NCI-H526 treated with DMSO at 0.1 percent for 48 hours (cell line): Measurements from ENCODE around the gene RGS4.

ENCODE experiments used
- DNase-seq: peaks from one replicate; lab custom pipeline; 2025; lab: John Stamatoyannopoulos, UW

Gene RGS4

DNA sequence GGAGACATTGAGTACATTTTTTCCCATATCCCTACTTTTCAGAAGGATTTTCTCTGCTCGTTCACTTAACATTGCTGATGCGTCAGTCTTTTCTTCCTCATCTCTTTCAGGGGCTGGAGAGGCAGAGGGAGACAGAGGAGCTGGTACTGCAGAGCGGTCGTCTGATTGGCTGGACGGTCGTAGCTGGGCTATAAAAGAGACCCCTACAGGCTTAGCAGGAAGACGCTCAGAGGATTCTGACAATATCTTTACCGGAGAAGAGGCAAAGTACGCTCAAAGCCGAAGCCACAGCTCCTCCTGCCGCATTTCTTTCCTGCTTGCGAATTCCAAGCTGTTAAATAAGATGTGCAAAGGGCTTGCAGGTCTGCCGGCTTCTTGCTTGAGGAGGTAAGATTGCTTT, at the start of gene RGS4:
Gene RGS4 (plus strand): TSS at position 220 of the 400 bp plus-strand sequence. CDS start 124 bp downstream, at position 344.
- peak; percentile 70 for DNase-seq

DNA sequence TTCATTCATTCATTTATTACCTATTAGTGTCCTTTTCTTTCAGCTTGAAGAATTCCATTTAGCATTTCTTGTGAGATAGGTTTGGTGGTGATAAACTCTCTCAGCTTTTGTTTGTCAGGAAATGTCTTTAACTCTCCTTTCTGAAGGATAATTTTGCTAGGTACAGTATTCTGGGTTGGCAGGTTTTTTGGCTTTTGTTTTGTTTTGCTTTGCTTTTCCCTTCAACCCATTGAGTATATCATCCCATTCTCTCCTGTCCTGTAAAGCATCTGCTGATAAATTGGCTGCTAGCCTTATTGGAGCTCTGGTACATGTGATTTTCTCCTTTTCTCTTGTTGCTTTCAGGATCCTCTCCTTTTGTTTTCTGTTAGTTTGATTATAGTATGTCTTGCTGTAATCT, 47.0 kb upstream of the RGS4 start:
- DNase-seq: no peak

DNA sequence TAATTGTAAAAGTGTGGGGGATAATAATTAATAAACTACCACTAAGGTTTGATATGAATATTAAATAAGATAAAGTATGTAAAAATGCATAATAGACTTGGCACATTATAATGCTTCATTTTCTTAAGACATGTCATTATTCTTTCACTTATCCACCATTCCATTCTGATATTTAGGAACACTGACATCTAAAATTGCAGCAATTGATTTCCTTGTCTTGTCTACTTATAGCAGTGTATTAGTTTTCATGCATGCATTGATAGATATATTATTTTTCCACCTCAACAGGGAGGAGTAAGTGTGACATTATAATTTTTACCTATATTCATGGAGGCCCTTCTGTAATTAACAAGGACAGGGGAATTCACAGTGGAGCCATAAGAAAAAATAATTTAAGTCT, 41.6 kb upstream of the RGS4 start:
- no peak for DNase-seq

DNA sequence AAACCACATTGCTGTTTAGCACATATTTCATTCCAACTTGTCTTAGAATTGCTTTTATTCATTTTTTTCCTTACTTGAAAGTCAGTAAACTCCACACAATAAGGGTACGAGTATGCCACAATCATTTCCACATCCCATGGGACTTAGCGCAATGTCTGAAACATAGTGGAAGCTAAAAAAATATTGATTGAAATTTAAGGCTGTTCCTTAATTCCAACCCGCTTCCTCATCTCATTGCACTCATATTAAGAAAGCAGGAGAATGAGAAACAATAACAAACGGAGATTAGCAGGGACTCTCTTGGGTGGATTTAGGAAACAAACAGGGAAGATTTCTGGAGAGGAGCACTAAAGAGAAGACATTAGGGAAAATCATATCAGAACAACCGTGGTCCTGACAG, 39.3 kb upstream of the RGS4 start:
- DNase-seq: no peak

DNA sequence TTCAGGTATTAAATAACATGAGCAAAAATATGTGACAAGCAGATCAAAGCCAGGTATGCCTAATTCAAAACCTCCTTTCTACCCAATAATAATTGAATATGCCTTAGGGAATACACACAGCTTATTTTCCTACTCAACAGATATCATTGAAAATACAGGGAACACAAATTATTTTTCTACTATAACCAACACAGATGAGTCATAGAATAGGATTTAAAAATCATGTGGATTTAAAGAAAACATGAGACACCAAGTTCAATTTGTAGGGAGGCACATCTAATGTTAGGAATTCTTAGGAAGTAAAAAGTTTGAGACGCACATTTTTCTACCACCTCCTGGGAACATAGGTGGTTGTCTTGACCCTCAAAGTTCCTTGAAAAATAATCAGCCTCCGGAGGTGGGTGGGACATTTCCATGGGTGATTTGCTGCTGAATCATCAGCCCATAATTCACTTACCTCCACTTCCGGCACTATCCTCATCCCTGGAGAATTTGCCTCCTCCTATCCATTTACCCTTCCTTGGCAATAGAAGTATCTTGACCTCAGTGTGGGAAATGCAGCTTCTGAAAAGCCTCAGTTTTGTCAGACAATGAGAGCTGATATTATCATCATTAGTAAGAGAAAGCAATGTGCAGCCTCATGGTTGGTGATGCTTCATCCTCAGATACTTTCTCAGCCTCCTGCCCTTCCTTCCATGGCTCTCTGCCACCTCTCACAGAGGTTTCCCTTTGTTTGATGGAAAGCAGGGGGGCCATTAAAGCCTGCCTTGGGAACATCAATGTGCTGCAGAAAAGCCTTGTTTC, 33.5 kb upstream of the RGS4 start:
- DNase-seq: no peak

DNA sequence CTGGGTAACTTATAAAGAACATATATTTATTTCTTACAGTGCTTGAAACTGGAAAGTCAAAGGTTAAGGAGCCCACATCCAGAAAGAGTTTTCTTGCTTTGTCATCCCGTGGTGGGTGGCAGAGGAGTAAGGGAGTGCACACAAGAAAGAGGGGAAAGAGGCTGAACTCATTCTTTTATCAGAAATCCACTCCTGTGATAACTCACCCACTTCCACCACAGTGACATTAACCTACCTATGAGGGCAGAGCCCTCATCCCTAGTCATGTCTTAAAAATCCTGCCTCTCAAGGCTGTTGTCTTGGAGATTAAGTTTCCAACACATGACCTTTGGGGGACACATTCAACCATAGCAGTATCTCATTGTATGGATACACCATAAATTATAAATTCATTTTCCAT, 32.5 kb upstream of the RGS4 start:
- no peak for DNase-seq

DNA sequence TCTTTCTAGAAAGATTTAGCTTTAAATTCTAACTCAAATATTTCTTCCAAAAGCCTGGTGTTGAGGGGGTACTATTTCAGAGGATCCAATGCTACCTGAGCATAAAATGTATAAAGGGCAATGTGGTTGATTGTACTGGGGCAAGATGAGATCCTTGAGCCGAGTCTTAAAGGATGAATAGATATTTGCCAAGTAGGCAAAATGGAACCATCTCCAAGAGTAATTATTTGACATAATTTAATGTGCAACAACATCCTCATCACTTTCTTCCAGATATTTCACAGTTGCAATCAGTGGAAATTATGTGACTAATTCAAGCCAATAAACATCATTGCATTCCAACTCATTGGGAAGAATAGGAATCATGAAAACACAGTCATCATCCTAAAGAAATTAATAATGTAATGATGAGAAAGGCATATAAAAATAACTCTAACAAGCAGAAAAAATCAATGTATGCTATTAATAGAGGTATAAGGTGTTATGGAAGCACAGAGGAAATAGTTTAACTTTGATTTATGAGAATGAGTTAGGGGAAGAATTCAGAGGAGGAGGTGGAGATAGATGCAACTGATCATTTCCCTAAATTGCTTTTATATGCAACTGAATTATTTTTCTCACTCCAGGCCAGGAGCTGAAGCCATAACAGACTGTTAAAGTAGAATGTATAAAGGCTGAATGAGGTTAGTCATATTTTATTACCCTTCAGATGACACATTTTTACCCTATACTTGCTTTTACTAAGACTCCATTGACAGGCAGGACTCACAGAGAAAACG, 30.0 kb upstream of the RGS4 start:
- DNase-seq: no peak

DNA sequence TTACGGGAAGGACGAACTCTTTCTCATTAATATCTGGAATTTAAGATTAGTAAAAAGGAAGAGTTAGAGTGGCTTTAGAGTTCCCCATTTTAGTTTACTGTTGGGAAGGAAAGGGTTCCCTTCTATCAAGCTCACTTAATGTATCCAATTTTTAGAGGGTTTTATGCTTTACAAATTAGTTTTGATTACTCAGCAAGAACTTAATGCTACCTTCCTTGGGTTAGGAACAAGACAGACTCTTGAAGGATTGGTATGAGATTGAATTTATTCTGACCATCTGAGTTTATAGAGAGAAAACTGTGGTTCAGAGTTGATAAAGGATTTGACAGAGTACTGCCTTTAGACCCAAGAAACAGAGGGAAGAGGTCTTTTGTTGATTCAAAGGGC, 29.5 kb upstream of the RGS4 start:
- DNase-seq: no peak

DNA sequence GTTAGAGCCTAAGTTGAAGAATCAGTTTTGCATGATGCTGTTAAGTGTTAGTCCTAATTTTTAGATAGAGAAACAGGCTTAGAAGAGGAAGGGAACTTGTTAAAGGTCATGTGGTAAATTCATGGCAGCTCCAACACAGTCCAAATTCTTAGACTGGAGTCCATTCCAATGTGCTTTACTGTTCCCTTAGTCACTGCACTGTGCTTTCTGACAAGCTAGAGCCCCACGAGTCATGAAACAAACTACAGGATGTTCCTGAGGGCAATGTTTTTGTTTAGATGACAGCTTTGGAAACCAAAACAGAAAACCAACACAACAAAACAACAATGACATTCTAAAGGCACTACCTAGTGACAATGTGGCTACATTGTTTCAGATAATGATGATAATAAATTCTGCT, 23.1 kb upstream of the RGS4 start:
- DNase-seq: no peak

DNA sequence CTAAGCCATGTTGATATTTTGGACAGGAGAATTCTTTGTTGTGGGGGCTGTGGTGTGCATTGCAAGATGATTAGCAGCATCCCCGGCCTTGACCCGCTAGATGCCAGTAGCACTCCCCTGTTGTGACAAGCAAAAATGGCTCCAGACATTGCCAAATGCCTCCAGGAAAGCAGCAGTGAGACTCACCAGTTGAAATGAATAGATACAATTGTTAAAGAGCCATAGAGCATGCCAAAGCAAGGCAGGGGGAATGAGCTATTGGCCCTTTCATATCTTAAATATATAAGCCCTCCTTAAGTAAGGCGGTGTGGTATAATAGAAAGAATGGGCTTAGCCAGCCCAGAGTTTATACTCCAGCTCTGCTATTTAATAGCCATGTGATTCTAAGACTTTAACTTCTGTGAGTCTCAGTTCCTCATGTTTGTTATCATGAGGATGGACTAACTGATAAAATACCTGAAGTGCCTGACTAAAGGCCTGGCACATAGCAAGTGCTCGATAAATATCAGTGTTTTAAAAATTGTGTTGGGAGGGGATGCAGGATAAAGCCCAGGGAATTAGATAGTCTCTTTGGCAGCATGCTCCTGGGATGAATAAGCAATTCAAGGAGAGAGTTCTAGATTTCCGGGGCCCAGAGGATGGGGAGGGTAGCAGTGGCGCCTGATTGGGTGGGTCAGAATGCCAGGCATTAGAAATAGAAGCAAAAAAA, 21.1 kb upstream of the RGS4 start:
- no peak for DNase-seq

DNA sequence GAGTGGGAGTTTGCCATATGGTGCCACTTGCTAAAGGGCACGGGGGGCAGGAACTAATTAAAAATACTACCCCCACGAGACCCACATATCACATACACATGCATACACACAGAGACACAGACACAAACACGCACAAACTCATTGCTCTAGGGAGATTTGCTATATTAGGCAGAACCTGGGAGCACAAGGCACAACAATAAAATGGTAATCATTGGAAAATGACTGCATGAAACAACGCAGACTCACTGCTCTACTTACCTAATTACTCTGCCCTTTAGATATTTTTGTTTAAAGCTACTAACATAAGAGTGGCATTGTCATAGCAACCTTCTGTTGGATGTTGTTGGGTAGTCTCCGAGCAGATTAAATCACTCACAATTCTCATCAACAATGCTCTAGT, 20.3 kb upstream of the RGS4 start:
- DNase-seq: no peak

DNA sequence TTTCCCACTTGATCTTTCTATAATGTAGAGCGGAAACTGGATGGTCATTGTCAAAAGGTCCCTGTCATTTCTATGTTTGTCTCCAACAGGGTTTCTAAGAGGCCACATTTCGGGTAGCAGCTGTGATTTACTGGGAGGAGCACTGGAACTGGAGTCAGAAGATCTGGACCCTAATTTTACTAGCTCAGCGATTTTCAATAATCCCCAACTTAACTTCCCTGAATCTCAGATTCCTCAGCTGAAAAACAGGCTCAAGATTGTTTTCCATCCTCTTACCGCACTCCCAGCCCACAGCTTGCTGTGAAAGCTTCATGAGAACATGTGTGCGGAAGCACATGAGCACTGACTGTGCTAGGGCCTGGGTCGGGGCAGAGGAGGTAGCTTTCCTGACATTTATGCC, 19.9 kb upstream of the RGS4 start:
- DNase-seq: no peak

DNA sequence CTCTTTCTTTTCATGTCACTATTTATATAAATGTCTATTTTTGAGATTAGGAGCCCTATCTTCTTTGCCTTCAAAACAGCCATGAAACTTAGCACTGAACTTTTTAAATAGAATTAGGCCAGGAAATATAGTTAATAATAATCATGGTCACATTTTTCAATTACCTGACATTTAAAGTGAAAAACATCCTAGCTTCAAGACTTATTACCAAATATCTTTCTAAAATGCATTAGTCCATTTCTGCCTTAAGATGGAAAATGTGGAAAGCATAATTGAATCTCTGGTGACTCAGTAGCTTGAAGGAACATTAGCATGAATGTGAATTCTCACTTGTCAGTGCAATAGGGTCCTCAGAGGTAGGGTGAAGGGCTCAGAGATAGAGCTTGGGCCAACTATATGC, 18.7 kb upstream of the RGS4 start:
- DNase-seq: no peak

DNA sequence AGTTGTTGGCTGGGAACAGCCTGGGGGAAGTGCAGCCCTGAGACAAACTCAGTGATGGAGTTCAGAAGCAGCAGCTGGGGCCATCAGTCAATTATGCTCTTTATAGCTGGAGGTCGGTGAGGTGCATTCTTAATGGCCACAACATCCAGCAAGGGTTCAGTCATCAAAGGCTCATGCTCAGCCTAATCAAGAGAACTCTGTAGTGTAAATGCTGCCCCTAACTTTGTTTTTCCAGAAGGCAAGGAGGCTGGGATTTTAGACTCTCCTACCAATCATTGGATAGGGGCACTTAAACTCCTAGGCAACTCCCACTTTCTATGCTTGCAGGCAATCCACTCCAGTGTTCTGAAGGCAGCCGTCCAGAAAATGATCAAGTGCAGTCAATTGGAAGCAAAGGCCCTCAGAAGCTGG, 15.0 kb upstream of the RGS4 start:
- DNase-seq: no peak

DNA sequence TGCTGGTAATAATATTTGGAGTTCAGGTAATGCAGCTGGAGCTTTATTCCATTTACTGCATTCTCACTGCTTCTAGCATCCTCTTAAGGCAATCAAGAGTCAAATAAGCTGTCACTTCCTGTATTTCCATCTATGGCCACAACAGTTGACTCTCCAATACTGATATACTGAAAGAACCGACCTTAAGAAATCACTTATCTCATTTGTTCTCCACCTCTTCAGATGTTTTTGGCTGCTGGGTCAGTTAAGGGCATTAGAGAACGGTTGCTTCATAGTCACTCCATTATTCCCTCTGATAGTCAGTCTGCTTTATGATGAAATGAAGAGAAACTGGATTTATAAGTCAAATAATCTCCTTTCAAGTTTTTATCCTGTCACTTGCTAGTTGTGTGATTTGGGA, 14.2 kb upstream of the RGS4 start:
- no peak for DNase-seq

DNA sequence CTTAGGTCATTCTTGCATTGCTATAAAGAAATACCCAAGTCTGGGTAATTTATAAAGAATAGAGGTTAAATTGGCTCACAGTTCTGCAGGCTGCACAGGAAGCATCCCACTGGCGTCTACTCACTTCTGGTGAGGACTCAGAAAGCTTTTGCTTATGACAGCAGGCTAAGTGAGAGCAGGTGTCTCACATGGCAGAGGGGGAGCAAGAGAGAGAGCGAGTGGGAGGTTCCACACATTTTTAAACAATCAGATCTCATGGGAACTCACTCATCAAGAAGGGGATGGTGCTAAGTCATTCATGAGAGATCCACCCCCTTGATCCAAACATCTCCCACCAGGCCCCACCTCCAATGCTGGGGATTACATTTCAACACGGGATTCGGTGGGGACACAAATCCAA, 13.6 kb upstream of the RGS4 start:
- no peak for DNase-seq

DNA sequence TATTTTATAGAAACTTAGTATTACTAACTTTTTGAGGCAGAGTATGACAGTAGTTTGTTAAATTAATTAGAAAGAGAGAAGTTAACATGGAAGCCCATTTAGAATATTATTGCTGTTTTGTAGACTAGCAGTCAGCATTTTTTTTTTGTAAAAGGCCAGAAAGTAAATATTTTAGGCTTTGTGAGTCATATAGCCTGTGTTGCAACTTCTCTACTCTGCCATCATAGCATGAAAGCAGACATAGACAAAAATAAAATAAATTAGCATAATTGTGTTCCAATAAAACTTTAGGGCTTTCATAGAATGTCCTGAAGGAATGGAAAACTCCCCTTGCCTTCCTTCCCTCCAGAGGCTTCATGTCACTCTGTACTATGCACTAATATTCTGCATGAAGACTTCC, 12.3 kb upstream of the RGS4 start:
- no peak for DNase-seq

DNA sequence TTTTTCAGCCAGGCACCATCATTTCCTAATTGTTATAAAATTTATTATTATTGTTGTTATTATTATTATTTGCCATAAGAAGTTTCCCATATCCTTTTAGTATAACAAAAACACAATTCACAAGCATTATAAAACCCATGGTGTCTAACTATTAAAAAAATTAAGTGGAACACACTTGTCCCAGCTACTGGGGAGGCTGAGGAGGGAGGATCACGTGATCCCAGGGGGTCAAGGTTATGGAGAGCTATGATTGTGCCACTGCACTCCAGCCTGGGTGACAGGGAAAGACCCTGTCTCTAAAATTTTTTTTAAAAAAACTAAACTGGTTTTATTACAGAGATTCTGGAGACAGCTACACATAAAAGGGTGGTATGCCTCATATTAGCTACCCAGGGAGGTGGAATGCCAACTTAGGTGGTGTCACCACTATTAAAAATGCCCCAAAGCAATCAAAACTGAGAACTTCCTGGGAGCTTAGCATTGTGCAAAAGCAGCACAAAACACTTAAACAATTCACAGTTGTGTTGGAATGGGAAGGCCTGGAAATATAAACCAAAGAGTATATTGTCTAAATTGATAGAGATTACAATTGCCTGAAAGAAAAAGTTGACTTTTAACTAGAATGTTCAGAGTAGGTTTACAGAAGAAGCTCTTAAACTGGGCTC, 8.7 kb upstream of the RGS4 start:
- no peak for DNase-seq

DNA sequence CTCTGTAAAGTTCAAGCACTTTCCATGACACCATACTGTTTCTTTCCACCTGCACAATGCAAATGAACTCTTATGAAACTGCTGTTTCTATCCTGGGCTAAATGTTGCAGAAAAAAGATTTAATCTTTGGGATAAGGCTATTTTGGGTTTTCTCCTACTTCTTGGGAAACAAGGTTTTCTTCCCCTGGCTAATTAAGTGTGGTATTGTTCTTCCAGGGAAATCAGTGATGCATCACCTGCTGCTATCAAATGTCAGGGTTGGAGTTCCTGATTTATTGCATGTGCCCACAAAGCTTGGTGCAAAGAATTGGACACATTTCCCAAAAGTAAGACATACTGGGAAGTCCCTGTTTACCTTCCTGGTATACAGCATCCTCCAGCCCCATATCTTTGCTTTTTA, 6.0 kb upstream of the RGS4 start:
- no peak for DNase-seq

DNA sequence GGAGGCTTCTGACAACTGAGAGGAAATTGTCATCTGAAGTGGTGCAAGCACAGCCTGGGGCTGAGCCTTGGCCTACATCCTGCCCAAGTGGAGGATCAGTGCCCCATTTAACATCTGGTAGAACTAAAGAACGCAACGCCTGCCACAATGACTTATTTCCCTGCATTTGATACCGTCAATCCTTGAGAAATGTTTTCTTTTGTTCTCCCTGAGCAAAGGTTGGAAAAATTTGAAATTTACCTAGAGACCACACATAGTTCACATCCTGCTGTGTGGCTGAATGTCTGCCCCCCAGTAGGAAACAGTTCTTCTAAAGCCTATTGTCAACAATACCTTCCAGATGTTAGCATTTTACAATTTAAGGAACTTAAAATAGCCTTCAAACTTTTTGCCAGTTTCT, 5.6 kb upstream of the RGS4 start:
- DNase-seq: no peak

DNA sequence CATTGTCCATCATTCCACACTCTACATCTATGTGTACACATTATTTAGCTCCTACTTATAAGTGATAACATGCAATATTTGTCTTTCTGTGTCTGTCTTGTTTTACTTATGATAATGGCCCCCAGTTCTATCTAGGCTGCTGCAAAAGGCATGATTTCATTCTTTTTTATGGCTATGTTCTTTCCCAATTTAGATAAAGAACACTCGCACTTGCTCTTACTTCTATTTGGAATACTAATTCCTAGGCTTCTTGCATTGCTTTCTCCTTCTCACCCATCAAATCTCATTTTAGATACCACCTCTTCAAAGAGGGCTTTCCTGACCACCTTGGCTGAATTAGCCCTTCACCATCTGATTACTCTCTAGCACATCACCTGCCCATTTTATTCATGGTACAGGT, 3.0 kb upstream of the RGS4 start:
- no peak for DNase-seq

DNA sequence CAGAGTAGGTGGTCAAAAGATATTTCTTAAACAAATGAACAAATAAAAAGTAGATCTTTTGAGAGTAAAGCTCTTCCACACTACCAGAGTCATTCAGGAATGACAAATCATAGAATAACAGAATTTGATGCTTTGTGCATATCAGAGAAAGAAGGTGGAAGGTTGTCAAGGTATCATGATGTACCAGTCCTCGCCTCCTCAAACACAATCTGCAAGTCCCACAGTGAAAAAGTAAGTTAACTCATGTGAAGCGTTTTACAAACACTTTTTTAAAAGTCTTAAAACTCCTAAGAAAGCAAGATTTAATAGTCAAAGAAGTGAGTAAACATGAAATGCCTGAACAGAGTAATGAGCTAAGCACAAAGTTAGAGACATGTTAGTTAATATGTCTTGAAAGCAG, 2.5 kb upstream of the RGS4 start:
- no peak for DNase-seq

DNA sequence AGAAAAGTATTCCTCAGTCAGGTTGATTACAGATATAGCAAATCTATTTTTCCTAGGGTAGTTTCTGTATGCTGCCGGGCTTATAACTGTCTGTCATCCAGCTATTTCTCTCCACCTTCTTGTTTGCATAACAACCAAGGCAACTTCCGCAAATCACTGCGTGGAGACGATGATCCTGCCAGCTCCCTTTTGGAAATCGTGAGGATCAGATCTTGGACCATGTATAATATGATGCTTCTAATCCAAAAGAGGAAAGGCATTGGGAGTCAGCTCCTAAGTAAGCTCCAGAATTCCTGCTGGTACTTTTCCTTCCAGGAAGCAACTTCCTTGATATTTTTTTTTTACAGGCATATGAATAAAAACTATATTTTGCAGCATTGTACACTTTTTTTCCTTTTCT, 445 bp upstream of the RGS4 start:
- no peak for DNase-seq
